CD4-positive, alpha-beta T cell treated with Interleukin-6 at 100 ng/mL for 8 hours (primary cell): ENCODE results near the gene LTO1.

Source experiments
- DNase-seq: peaks from one replicate; pipeline ENCODE4 v3.0.0-alpha.2; 2020; ENCODE audit warnings: mixed read lengths, low spot score

LTO1 gene

GRCh38 chr11:69644962-69645675 lies 30.0 kb downstream of the LTO1 start:
- DNase-seq, result no peak

DNA sequence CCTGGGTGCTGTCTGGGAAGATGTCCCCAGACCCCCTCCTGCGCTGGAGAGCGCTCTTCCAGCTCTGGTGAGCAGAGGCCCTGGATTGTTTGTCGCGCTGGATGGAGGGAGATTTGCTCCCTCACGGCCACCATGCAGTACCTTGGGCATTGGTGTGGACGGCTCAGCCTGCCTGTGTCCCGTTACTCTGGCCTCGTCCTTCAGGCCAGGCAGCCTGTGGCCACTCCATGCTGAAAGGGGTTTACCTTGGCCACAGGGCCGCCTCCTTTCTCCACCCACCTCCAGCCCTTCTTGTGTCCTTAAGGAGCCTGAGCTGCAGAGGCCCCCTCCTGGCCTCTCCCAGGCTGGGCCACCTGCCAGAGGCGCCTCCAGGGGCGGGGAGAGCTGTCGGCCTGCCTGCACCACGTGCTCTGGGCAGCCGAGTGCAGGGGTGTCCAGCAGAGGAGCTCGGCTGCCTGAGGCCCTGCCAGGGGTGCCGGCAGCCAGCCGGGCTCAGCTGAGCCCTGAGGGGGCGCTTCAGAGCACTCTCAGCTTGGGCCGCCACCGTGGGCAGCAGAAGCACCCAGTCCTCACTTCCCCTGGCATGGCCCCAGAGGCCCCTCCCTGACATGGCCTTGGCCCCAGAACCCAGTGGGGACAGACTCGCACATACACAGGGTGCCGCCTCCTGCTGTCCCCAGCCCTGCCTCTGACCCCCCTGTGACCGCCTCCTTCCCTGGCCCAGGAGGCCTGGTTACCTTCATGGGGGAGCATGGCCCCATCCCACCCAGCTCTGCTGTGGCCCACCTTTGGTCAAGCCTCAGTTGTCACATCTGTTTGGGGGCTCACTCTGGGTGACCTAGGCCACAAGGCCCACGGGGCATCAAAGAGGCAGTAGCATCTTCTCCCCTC lies 30.8 kb downstream of the LTO1 start:
- DNase-seq, result no peak

- no peak for DNase-seq
Measured at GRCh38 chr11:69643646-69644045, 31.5 kb downstream of the LTO1 start.

GRCh38 chr11:69642913-69643632 lies 32.1 kb downstream of the LTO1 start:
- DNase-seq, result peak; percentile 70

DNA sequence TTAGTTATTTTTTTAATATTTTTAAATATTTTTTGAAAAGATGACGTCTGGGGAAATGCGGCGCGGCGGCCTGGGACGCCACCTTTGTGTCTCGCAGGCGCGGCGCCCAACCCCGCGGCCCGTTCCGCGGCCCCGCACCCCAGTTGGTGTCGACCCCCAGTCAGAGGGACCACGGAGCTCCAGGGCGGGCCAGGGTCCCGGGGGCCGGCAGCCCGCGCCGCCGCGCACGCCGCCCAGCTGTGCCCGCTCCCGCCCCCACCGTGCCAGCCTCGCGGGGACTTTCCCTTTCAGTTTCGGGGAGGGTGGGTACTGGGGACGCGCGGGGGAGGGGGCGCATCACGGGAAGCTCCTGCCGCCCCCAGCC lies 32.6 kb downstream of the LTO1 start:
- DNase-seq, result peak; percentile 20

DNA sequence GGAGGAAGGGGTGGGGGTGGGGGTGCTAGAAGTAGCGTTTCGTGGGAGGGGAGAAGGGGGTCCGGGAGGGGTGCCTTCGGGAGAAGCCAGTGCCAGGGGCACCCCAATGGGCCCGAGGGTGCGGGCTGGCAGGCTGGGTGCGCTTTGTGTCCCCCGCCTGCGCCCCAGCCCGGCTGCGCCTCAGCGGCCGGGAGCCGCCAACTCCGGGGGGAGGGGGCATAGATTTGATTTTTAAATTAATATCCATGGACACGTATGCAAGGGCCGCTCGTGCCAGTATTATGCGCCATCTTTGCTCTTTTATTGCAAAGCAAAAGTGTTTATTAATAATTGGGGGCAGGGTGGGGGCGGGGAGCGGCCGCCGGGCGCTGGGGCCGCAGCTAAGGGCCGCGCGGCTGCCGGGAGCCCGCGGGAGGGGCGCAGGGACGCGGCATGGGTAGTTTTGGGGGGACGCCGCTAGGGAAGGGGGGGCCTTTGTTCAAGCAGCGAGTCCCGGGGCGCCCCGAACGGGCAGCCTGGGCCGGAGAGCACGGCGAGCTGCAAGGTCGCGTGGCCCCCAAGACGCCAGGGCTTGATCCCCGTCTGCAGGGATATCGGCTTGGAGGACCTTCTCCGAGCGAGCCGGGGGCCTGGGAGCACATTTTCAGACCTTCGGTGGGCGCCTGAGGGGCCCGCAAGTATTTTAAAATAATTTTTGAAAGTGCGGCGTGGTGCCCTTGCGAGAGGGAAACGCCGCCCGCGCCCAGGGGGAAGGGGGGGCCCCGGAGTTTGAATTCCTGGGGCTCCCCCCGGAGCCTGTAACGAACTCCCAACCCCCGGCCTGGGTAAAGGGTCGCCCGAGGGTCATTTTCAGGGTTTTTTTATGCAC lies 33.2 kb downstream of the LTO1 start:
- DNase-seq, result no peak

- peak; percentile 30 for DNase-seq
Measured at GRCh38 chr11:69640995-69641581, 34.1 kb downstream of the LTO1 start, which contains the start of gene CCND1. Gene CCND1, plus strand, starts transcription at chr11:69641156. Its CDS starts 158 bp downstream, at chr11:69641314.

- no peak for DNase-seq
Measured at GRCh38 chr11:69640260-69640994, 34.7 kb downstream of the LTO1 start.

GRCh38 chr11:69639831-69640230 lies 35.3 kb downstream of the LTO1 start:
- DNase-seq, result no peak

GRCh38 chr11:69638941-69639681 lies 36.0 kb downstream of the LTO1 start:
- DNase-seq, result no peak

DNA sequence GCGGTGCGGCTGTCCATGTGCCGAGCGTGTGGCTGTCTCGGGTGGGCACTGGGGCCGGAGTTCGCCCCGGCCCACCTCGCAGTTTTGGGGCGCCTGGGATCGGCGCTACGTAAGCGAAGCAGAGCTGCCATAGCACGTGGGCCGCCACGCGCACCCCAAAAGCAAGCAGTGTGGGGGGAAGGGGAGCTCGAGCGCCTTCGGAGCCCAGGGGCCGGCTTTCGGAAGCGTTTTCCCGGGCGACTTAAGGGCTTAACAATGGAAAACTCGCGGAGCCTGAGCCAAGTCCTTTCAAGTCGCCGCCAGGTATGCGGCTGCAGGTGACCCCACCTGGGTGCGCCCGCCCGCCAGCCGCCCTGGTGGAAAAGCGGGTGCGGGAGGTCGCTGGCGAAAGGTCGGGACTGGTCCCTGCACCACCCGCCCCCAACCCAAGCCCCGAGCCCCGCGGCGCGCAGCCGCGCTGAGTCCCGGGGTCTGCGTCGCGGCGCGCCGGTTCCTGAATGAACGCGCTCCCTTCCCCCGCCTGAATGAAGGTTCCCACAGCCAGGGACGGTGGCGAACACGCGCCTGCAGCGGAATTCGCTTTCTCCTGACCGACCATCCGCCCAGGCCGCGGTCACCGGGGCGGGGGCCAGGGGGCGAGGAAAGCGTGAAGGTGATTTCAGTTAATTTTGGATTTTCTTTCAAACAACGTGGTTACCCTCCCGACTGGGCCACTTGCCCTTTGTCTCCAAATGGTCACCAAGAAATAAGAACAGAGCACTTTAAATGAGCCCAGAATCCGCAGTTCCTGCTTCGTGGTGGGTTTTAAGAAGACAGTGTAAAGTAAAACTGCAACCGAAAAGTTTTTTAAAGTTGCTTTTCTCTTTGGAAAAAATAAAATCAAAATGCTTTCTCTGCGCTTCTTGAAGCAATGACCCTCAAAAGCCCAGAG lies 36.9 kb downstream of the LTO1 start:
- no peak for DNase-seq

DNA sequence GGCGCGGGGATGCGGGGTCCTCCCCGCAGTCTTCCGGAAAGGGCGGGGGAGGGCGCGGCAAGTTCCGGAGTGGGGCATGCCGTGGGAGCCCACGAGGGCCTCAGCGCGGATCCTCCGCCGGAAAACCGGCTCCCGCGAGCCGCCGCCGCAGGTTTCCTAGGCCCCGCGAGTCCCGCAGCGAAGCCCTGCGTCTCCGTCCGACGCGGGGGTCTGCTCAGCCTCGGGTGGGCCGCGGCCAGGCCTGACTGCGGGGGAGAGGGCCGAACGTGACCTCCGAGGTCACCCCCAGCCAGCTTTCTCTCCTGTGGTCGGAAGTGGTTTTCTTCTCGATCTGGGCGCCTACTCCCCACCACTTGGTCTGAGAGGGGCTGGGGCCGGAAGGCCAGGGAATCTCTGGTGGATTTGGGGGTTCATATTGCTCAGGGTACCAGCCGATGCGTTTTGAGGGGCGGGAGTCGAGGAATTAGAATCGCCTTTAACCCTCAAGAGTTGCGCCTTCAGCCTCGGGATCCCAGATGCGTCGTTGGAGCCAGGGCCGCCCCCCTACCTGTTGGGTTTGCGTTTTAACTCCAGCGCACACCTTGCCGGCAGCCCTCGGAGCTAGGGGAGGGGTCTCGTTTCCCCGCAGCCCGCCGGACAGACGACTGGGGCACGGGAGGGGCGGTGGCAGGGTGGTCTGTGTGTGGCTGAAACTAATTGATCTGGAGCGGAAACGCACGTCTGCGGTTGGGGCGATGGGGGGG lies 37.8 kb downstream of the LTO1 start:
- no peak for DNase-seq

- no peak for DNase-seq
Measured at GRCh38 chr11:69636512-69637197, 38.5 kb downstream of the LTO1 start.

DNA sequence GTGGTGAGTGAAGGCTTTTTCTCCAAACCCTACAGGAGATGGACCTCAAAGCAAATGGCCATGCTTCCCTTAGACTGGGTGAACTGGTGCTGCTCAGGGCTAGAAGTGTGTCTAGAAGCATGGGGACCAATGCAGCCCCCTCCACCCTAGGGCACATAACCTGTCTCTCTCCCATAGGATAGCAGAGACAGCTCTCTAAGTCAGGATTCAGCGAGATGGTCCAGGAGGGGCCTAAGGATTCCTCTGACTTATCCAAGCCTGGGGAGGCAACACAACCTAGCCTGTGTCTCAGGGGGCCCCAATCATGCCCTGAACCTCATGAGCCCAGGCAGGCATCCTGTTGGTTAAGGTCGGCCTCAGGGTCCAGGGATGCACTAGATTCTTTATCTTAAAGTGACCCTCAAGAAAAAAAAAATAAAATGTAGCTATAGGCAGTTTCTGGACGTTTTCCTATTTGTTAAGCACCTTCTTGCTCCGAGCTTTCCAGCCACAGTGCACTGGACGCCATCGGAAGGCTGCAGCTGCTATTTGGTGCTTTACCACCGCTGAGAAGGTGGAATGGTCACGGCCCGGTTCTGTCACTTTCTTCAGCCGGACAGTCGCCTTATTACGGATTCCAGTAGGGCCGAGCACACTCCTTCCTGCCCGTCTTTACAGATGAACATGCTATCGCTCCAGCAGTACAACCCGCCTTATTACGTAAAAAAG lies 39.2 kb downstream of the LTO1 start:
- no peak for DNase-seq

GRCh38 chr11:69635195-69635594 lies 40.0 kb downstream of the LTO1 start:
- DNase-seq, result no peak

DNA sequence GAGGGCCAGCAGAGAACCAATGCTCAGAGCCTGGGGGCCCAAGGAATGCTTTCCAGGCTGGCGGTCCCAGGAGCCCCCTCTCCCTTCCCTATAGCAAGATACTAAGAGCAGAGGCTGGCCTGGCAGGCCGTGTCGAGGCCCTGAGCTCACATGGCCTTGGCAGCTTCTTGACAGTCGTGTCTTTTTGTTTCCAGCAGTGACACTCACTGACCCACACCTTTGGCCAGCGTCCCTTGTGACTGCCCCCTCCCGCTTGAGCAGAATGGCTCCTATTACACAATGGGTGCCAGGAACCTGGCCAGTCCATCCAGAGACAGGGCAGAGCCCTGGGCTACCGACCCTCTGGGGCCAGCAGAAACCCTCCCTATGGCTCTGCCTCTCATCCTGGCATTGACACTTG lies 40.6 kb downstream of the LTO1 start:
- no peak for DNase-seq

DNA sequence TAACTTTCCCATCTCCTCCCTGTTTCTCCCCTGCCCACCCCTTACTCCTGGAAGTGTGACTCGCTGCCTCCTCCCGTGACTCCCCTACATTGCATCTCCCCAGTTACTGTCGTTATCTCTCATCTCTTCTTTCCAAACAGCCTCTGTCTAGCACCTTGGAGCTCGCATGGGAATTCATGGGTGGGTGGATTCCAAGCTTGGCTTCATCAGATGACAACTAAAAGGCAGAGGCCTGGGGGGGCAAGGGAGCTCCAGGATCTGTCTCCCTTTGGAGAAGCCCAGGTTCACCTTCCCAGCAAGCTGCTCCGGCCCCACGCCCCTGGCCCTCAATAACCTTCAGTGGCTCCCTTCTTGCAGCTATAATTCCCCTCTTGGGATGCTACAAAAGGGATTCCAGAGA lies 41.1 kb downstream of the LTO1 start:
- no peak for DNase-seq
